ENCODE data around the gene BBS12. TPM values are rescaled to one million over a fixed set of nuclear protein-coding genes. Genes with fewer than 3 reads are reported as not detected.

BBS12 gene
- total and polyA plus RNA-seq, 2 experiments from 2014 or later = 2.3 to 2.6 TPM

DNA sequence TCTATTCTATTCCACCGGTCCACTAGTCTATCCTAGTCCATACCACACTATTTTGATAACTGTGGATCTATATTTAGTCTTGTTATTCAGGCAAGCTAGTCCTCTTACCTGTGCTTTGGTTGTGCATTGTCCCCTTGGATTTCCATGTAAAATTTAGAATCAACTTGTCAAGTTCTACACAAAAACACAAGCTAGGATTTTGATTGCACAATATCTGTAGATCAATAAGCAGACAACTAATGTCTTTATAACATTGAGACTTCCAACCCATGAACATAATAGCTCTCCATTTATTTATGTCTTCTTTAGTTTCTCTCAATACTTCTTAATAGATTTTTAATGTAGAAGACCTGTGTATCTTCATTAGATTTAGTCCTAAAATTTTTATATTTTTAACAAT is 10.2 kb upstream of the BBS12 start:
- no peaks in the 10 kb centered on the region for H3K79me2 ChIP-seq (replicated peaks; ENCODE audit: insufficient read depth)
- Mint-ChIP-seq H3K27ac (no peak overlapping the region), H3K36me3 (ENCODE audit: low read depth) (no peaks in the 10 kb centered on the region), H3K4me1 (no peaks in the 10 kb centered on the region), H3K4me3 (no peak overlapping the region), H3K27me3 (ENCODE audit: insufficient read depth, low read depth, poor library complexity) (no peaks in the 10 kb centered on the region), H3K9me3 (no peaks in the 10 kb centered on the region)
- DNase-seq (ENCODE audit: low spot score) = no peak
- H3F3A ChIP-seq (replicated peaks; ENCODE audit: low read depth) = no peaks in the 10 kb centered on the region
- H3K4me1 ChIP-seq (ENCODE audit: insufficient read depth) = no peaks in the 10 kb centered on the region
- no peak overlapping the region for H3K4me2 ChIP-seq
- no peaks in the 10 kb centered on the region for H3K36me3 ChIP-seq (ENCODE audit: insufficient read depth)
- no peak for ATAC-seq
- H4K20me1 ChIP-seq (replicated peaks; ENCODE audit: insufficient read depth) = no peaks in the 10 kb centered on the region
- no peak overlapping the region for H2AFZ ChIP-seq
- TF ChIP-seq CREB1 (CRISPR knock-in tag; IDR thresholded peaks at IDR 0.05; ENCODE audit: low read depth) (no peak), STAT1 (IDR thresholded peaks at IDR 0.05; ENCODE audit: unreplicated experiment) (no peak), EZH2phosphoT487 (IDR thresholded peaks at IDR 0.05; ENCODE audit: unreplicated experiment) (no peak), EZH2 (IDR thresholded peaks at IDR 0.05; ENCODE audit: low read depth, unreplicated experiment) (no peak), ZNF331 (CRISPR knock-in tag; IDR thresholded peaks at IDR 0.05; ENCODE audit: low read depth) (no peak), JUNB (IDR thresholded peaks at IDR 0.05; ENCODE audit: unreplicated experiment) (no peak), ZNF114 (CRISPR knock-in tag; IDR thresholded peaks at IDR 0.05) (no peak), NANOG (IDR thresholded peaks at IDR 0.05; ENCODE audit: borderline replicate concordance) (no peak), POLR2AphosphoS5 (IDR thresholded peaks at IDR 0.05; ENCODE audit: low read depth) (no peak)
- TF ChIP-seq, protein P1, sequence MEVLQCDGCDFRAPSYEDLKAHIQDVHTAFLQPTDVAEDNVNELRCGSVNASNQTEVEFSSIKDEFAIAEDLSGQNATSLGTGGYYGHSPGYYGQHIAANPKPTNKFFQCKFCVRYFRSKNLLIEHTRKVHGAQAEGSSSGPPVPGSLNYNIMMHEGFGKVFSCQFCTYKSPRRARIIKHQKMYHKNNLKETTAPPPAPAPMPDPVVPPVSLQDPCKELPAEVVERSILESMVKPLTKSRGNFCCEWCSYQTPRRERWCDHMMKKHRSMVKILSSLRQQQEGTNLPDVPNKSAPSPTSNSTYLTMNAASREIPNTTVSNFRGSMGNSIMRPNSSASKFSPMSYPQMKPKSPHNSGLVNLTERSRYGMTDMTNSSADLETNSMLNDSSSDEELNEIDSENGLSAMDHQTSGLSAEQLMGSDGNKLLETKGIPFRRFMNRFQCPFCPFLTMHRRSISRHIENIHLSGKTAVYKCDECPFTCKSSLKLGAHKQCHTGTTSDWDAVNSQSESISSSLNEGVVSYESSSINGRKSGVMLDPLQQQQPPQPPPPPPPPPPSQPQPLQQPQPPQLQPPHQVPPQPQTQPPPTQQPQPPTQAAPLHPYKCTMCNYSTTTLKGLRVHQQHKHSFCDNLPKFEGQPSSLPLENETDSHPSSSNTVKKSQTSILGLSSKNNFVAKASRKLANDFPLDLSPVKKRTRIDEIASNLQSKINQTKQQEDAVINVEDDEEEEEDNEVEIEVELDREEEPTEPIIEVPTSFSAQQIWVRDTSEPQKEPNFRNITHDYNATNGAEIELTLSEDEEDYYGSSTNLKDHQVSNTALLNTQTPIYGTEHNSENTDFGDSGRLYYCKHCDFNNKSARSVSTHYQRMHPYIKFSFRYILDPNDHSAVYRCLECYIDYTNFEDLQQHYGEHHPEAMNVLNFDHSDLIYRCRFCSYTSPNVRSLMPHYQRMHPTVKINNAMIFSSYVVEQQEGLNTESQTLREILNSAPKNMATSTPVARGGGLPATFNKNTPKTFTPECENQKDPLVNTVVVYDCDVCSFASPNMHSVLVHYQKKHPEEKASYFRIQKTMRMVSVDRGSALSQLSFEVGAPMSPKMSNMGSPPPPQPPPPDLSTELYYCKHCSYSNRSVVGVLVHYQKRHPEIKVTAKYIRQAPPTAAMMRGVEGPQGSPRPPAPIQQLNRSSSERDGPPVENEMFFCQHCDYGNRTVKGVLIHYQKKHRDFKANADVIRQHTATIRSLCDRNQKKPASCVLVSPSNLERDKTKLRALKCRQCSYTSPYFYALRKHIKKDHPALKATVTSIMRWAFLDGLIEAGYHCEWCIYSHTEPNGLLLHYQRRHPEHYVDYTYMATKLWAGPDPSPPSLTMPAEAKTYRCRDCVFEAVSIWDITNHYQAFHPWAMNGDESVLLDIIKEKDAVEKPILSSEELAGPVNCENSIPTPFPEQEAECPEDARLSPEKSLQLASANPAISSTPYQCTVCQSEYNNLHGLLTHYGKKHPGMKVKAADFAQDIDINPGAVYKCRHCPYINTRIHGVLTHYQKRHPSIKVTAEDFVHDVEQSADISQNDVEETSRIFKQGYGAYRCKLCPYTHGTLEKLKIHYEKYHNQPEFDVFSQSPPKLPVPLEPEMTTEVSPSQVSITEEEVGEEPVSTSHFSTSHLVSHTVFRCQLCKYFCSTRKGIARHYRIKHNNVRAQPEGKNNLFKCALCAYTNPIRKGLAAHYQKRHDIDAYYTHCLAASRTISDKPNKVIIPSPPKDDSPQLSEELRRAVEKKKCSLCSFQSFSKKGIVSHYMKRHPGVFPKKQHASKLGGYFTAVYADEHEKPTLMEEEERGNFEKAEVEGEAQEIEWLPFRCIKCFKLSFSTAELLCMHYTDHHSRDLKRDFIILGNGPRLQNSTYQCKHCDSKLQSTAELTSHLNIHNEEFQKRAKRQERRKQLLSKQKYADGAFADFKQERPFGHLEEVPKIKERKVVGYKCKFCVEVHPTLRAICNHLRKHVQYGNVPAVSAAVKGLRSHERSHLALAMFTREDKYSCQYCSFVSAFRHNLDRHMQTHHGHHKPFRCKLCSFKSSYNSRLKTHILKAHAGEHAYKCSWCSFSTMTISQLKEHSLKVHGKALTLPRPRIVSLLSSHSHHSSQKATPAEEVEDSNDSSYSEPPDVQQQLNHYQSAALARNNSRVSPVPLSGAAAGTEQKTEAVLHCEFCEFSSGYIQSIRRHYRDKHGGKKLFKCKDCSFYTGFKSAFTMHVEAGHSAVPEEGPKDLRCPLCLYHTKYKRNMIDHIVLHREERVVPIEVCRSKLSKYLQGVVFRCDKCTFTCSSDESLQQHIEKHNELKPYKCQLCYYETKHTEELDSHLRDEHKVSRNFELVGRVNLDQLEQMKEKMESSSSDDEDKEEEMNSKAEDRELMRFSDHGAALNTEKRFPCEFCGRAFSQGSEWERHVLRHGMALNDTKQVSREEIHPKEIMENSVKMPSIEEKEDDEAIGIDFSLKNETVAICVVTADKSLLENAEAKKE (CRISPR knock-in tag; IDR thresholded peaks at IDR 0.05) = no peak
- TF ChIP-seq, protein P2, sequence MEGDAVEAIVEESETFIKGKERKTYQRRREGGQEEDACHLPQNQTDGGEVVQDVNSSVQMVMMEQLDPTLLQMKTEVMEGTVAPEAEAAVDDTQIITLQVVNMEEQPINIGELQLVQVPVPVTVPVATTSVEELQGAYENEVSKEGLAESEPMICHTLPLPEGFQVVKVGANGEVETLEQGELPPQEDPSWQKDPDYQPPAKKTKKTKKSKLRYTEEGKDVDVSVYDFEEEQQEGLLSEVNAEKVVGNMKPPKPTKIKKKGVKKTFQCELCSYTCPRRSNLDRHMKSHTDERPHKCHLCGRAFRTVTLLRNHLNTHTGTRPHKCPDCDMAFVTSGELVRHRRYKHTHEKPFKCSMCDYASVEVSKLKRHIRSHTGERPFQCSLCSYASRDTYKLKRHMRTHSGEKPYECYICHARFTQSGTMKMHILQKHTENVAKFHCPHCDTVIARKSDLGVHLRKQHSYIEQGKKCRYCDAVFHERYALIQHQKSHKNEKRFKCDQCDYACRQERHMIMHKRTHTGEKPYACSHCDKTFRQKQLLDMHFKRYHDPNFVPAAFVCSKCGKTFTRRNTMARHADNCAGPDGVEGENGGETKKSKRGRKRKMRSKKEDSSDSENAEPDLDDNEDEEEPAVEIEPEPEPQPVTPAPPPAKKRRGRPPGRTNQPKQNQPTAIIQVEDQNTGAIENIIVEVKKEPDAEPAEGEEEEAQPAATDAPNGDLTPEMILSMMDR (conservative IDR thresholded peaks at IDR 0.05; ENCODE audit: low read depth in 2 of 2) = no peak
- TF ChIP-seq, protein P3, sequence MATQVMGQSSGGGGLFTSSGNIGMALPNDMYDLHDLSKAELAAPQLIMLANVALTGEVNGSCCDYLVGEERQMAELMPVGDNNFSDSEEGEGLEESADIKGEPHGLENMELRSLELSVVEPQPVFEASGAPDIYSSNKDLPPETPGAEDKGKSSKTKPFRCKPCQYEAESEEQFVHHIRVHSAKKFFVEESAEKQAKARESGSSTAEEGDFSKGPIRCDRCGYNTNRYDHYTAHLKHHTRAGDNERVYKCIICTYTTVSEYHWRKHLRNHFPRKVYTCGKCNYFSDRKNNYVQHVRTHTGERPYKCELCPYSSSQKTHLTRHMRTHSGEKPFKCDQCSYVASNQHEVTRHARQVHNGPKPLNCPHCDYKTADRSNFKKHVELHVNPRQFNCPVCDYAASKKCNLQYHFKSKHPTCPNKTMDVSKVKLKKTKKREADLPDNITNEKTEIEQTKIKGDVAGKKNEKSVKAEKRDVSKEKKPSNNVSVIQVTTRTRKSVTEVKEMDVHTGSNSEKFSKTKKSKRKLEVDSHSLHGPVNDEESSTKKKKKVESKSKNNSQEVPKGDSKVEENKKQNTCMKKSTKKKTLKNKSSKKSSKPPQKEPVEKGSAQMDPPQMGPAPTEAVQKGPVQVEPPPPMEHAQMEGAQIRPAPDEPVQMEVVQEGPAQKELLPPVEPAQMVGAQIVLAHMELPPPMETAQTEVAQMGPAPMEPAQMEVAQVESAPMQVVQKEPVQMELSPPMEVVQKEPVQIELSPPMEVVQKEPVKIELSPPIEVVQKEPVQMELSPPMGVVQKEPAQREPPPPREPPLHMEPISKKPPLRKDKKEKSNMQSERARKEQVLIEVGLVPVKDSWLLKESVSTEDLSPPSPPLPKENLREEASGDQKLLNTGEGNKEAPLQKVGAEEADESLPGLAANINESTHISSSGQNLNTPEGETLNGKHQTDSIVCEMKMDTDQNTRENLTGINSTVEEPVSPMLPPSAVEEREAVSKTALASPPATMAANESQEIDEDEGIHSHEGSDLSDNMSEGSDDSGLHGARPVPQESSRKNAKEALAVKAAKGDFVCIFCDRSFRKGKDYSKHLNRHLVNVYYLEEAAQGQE (IDR thresholded peaks at IDR 0.05; ENCODE audit: unreplicated experiment) = no peak
- TF ChIP-seq, protein P4, sequence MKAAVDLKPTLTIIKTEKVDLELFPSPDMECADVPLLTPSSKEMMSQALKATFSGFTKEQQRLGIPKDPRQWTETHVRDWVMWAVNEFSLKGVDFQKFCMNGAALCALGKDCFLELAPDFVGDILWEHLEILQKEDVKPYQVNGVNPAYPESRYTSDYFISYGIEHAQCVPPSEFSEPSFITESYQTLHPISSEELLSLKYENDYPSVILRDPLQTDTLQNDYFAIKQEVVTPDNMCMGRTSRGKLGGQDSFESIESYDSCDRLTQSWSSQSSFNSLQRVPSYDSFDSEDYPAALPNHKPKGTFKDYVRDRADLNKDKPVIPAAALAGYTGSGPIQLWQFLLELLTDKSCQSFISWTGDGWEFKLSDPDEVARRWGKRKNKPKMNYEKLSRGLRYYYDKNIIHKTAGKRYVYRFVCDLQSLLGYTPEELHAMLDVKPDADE (IDR thresholded peaks at IDR 0.05) = no peak
- H3K27ac ChIP-seq (ENCODE audit: low read depth) = no peak overlapping the region
- H3K4me3 ChIP-seq = no peak overlapping the region
- no peaks in the 10 kb centered on the region for H3K9me2 ChIP-seq (ENCODE audit: insufficient read depth)
- no peaks in the 10 kb centered on the region for H3K27me3 ChIP-seq (ENCODE audit: insufficient read depth)
